HG02759 (cell line): ENCODE measurements around the gene ZNF75A.

Source experiments
- ATAC-seq: cut with Tn5 transposase; IDR thresholded peaks from one replicate; pipeline ENCODE4 v1.9.1; 2021; ENCODE audit warnings: mild to moderate bottlenecking, moderate library complexity; ENCODE audit not compliant: unreplicated experiment

Gene ZNF75A

DNA sequence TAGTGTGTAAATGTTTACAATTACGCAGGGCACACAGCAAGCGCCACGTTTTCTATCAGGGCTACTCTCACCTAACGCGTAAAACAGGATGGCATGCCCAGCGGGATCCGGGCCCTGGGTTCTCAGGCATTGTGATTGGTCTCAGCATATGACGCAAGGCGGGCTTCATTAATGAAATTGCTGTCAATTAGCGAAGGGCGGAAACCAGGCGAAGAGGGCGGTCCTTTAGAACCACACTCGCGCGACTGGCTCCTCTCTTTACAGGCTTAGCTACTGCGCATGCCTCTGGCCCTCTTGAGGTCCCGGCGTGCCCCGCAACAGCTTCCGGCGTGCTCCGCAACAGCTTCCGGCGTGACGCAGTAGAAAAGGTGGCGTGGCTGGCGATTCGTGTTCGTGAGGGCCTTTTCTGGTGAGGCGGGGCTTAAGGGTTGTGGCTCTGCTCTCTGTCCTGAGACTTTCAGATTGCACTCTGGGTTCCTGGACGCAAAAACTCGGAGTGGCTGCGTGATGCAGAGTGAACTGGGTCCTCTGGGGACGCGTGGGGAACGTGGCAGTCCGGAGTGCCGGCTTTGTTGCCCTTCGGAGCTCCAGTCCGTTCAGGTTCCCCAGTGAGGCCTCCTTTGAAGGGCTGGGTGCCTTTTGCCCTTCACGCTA is 59.6 kb downstream of the ZNF75A start:
- ATAC-seq: peak; percentile 70
